ENCODE results near the gene GTF3C1. TPM values are rescaled to one million over a fixed set of nuclear protein-coding genes. Genes with fewer than 3 reads are reported as not detected.

GTF3C1 gene
- total and polyA plus RNA-seq, 2 of the 13 experiments (the other 11 are each of a cell fraction or from before 2014, with no cell fraction given) = 29.2 to 72.7 TPM

- TF ChIP-seq ZNF710 (CRISPR knock-in tag; IDR thresholded peaks at IDR 0.05; ENCODE audit: borderline replicate concordance) = 0 out of 2 replicates have a peak, but pooled peaks have one; percentile 56
- no peak for TF ChIP-seq ZFP62 (CRISPR knock-in tag; IDR thresholded peaks at IDR 0.05)
- TF ChIP-seq PHF21A (CRISPR knock-in tag; IDR thresholded peaks at IDR 0.05) = no peak
- TF ChIP-seq ZNF431 (CRISPR knock-in tag; IDR thresholded peaks at IDR 0.05; ENCODE audit: borderline replicate concordance, low read depth) = peak; percentile 58; the same call in 1 of the 2 replicates
- TF ChIP-seq KDM5B (CRISPR knock-in tag; IDR thresholded peaks at IDR 0.05; ENCODE audit: borderline replicate concordance) = peak; percentile 41; the same call in 1 of the 2 replicates
- no peak for TF ChIP-seq ZNF558 (CRISPR knock-in tag; IDR thresholded peaks at IDR 0.05; ENCODE audit: borderline replicate concordance)
- TF ChIP-seq ZNF124 (CRISPR knock-in tag; IDR thresholded peaks at IDR 0.05) = no peak
- no peak for TF ChIP-seq ZNF879 (CRISPR knock-in tag; IDR thresholded peaks at IDR 0.05)
- TF ChIP-seq MED1 (CRISPR knock-in tag; IDR thresholded peaks at IDR 0.05) = peak; percentile 88
- TF ChIP-seq ZNF550 (CRISPR knock-in tag; IDR thresholded peaks at IDR 0.05; ENCODE audit: borderline replicate concordance) = no peak
- peak; percentile 97 for TF ChIP-seq FOSL2 (CRISPR knock-in tag; IDR thresholded peaks at IDR 0.05)
- TF ChIP-seq ZNF891 (CRISPR knock-in tag; IDR thresholded peaks at IDR 0.05) = no peak
- no peak for TF ChIP-seq ZNF275 (CRISPR knock-in tag; IDR thresholded peaks at IDR 0.05; ENCODE audit: borderline replicate concordance)
- TF ChIP-seq ZNF142 (CRISPR knock-in tag; IDR thresholded peaks at IDR 0.05) = no peak
- no peak for TF ChIP-seq ZNF781 (CRISPR knock-in tag; IDR thresholded peaks at IDR 0.05; ENCODE audit: borderline replicate concordance, not compliant biosample characterization)
- peak; percentile 88 for TF ChIP-seq ESRRA (CRISPR knock-in tag; IDR thresholded peaks at IDR 0.05; ENCODE audit: low read depth)
- no peak for TF ChIP-seq ZNF530 (CRISPR knock-in tag; IDR thresholded peaks at IDR 0.05; ENCODE audit: low read depth)
These were observed 78.9 kb downstream of the GTF3C1 start (continued) for GRCh38 chr16:27470567-27471431.

All from HepG2 (cell line).